ENCODE results near the gene IMMP1L.

IMMP1L gene

GRCh38 chr11:31477528-31478222 lies 31.7 kb downstream of the IMMP1L start:
- DNase-seq (ENCODE audit: low read depth in 2 of 2), result no peak

GRCh38 chr11:31474083-31474482 lies 35.3 kb downstream of the IMMP1L start:
- DNase-seq (ENCODE audit: low read depth in 2 of 2), result no peak

DNA sequence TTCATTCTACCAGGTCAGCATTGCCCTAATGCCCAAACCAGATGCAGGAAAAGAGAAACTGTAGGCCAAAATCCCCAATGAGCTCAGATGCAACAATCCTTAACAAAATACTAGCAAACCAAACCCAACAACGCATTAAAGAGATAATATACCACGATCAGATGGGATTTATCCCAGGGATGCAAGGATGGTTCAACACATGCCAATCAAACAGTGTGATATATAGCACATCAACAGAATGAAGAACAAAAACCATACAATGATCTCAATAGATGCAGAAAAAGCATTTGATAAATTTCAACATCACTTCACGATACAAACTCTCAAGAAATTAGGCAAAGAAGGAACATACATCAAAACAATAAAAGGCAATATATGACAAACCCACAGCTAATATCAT lies 45.0 kb downstream of the IMMP1L start:
- DNase-seq (ENCODE audit: low read depth in 2 of 2), result no peak

GRCh38 chr11:31455177-31455576 lies 54.2 kb downstream of the IMMP1L start:
- DNase-seq (ENCODE audit: low read depth in 2 of 2), result no peak

GRCh38 chr11:31450841-31451240 lies 58.6 kb downstream of the IMMP1L start:
- DNase-seq (ENCODE audit: low read depth in 2 of 2), result no peak

GRCh38 chr11:31449040-31449439 lies 60.4 kb downstream of the IMMP1L start:
- DNase-seq (ENCODE audit: low read depth in 2 of 2), result no peak

DNA sequence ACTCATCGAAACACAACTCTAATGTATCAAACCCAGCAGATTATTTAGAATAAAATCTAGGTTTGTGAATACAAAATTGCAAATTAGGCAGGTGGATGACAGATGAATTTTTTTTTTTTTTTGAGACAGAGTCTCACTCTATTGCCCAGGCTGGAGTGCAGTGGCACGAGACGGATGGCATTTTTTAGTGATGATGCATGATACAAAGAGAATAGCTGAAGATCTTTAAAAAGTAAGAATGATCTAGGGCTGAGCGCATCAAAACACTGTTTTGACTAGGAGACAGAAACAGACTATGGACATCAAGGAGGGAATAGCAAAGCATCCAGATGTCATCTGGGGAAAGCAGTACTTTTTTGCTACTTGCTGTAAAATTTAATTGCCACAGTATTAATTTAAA lies 63.8 kb downstream of the IMMP1L start:
- DNase-seq (ENCODE audit: low read depth in 2 of 2), result no peak

DNA sequence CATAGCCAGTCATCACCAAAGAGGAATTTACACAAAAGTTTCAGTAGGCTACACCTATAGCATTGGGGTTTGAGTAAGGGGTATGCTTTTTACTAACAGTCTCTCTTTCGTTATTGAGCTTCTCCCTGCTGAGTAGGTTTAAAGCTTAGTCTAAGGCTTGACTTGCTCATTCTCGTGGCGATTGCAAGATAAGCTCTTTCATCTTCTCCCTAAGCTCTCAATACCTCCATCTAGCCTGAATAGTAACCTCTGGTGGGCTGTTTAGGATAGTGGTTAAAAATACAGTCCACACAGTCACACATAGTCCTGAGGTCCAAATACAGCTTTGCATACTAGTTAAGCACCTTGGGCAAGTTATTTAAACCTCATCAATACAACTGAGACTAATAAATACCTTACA lies 65.6 kb downstream of the IMMP1L start:
- no peak for DNase-seq (ENCODE audit: low read depth in 2 of 2)

GRCh38 chr11:31442086-31442485 lies 67.3 kb downstream of the IMMP1L start:
- DNase-seq (ENCODE audit: low read depth in 2 of 2), result no peak

DNA sequence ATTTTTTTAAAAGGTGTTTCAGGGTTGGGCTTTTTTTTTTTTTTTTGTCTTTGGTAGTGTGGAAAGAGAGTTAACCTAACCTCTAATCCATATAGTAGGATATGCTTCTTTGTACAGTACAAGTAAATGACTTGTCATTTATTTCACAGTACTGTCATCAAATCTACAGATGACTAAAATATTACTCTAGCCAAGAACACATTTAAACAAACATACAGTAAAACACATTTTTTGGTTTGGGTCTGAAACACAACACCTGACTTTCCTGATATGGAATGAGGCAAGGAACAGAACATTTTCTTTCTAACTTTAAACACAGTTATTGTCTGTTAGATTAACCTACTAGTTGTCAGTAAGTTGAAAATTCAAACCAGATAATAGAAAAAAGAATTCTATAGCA lies 68.1 kb downstream of the IMMP1L start:
- DNase-seq (ENCODE audit: low read depth in 2 of 2), result no peak

DNA sequence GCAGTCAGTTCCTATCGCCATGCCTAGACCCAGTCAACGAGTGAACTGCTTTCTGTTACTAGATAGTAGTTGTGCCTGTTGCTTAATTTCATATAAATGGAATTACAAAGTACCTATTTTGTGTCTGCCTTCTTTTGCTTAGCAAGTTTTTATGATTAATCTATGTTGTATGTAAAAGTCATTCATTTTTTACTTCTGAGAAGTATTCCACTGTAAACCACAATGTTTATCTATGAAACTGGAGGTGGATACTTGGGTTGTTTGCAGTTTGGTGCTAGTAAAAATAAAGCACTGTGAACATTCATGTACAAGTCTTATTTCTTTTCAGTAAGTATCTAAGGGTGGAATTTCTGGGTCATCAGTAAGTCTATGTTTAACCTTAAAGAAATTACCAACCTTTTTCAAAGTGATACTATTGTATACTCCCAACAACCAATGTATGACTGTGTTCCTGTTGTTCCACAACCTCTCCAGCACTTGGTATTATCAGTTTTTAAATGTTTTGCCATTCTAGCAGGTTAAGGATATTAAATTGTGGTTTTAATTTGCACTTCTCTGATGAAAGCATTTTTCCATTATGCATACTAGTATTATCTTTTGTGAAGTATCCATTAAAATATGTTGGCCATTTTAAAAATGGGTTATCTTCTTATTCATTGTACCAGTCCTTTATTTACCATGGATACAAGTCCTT lies 71.5 kb downstream of the IMMP1L start:
- no peak for DNase-seq (ENCODE audit: low read depth in 2 of 2)

DNA sequence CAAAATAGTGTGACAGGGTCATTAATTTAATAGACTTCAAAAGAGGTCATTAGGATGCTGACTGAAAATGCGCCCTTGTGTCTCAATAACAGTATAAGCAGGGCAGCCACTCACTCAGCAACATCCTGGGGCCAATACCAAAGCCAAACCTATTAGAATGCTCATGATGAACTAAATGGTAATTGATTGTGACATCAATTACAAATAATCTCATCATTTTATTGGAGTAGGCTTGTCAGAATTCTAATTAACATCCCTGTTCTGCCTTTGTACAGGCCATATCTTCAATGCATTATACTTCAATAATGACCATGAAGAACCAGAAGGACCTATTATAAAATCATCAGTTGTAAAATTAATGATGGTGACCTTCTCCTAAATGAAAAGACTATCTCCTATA lies 75.6 kb downstream of the IMMP1L start:
- DNase-seq (ENCODE audit: low read depth in 2 of 2), result no peak

DNA sequence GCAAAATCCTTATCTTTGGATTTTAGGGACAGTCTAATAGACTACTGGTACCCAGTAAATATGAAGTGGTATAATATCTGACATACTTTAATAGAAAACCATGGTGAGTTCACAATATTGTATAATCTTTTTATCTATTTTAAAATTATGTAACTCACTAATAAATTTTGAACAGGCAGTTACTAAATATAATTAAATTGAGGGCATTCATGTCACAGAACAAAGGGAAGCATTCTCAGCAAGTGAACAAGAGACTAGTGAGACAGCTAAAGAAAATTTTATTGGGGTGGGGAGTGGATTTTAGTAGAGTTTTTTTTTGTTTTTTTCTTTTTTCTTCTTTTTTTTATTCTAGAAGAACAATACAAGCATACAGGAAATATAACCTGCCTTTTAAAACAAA lies 84.8 kb downstream of the IMMP1L start:
- no peak for DNase-seq (ENCODE audit: low read depth in 2 of 2)

DNA sequence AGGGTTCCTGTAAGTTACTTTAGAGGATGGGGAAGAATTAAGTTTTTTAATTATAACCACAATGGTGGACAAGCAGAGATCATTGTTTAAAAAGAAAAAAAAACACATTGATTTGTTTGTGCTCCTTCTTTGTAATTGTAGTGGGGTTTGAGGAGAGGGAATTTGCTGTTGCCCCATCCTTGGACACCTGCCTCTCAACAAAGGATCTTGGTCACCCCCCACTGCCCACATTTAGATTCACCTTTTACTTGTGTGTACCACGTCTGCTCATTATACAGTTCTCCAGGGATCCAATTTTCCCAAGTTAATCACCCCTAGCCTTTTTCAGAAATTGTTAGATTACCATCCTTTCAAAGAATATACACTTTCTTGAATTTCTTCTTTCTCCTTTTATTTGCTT lies 86.7 kb downstream of the IMMP1L start:
- no peak for DNase-seq (ENCODE audit: low read depth in 2 of 2)

- no peak for DNase-seq (ENCODE audit: low read depth in 2 of 2)
These were observed 87.6 kb downstream of the IMMP1L start for GRCh38 chr11:31421820-31422219.

DNA sequence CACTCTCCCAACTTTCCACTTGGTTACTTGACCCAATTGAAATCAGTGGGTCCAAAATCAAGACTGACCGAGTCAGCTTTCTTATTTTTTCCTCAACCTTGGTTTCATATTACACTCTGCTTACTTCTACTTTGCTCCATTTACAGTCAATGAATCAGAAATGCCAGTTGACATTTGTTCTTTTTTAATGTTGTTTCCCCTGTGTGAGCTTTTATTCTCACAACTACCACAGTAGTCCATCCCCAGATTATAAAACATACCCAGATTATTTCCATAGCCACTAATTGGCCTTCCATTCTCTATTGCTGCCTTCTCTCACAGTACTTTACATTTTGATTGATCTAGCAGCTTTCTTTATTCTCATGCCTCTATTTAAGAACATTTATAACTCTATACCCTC lies 89.8 kb downstream of the IMMP1L start:
- DNase-seq (ENCODE audit: low read depth in 2 of 2), result no peak

GRCh38 chr11:31419138-31419537 lies 90.3 kb downstream of the IMMP1L start:
- no peak for DNase-seq (ENCODE audit: low read depth in 2 of 2)

DNA sequence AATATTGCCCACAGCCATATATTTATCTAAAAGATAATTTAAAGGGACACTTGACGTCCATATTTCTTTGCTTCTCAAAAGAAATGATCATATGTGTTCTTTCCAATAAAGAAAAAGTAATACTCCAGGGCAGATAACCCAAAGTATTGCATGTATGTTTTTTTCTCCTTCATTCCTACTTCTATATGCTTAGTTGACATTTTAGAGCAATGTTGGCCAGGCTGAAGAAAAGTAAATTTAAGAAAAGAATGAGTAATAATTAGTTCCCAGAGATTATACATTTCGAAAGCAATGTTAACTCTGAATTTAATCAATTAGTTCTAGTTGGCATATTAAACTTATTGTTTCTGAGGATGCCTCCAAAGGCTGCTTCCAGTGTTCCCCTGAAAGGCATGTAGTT lies 91.6 kb downstream of the IMMP1L start:
- no peak for DNase-seq (ENCODE audit: low read depth in 2 of 2)

- no peak for DNase-seq (ENCODE audit: low read depth in 2 of 2)
These were observed 92.1 kb downstream of the IMMP1L start for GRCh38 chr11:31417357-31417756.

DNA sequence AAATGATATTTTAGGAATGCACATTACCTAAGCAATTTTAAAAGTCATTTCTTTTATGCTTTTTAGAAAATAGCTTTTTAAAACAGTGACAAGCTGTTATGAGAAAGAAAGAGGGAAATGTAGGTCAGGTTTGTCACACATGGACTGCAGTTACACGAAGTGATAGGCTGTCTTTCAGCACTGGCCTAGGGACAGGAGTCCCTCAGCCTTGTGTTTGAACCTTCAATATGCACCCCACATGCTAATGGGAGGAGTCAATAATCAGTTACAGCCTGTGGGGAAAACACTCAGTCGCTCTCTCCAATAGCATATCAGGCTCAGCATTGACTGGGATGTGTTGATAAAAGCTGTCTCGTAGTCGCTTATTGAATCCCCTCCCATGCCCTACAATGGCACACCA lies 94.0 kb downstream of the IMMP1L start:
- no peak for DNase-seq (ENCODE audit: low read depth in 2 of 2)

DNA sequence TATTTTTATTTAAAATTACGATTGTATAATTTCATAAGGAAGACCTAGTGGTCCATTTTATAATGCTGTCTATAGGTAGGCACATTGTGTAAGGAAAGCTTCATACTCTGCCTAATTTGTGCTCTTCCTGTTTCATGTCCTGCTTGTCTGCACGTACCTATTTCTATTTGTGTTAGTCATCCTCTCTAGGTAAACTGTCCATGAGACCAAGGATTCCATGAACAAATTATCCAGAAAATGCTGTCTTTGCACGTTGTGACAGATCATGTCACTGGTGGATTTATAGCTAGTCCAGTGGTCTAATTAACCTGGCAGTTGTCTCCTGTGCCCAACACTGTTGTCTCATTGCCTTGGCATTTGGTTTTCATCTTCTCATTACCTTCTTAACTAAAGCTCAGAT lies 95.1 kb downstream of the IMMP1L start:
- DNase-seq (ENCODE audit: low read depth in 2 of 2), result no peak

DNA sequence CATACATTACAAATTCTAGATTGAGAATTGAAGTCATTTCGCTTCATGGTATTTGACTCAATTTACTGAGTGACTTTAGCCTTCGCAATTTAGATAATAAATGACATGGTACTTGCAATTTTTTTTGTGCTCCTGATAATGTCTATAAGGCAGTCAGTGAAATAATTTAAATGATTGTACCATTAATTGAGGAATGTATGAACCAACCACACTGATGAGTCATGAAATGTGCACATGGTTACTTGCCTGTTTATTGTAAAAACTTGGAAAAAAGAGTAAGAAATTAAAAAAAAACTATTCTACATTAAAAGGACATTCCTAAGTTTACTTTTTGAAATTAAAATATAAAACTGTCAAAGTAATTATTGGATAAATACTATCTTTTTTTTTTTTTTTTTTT lies 96.5 kb downstream of the IMMP1L start:
- no peak for DNase-seq (ENCODE audit: low read depth in 2 of 2)

DNA sequence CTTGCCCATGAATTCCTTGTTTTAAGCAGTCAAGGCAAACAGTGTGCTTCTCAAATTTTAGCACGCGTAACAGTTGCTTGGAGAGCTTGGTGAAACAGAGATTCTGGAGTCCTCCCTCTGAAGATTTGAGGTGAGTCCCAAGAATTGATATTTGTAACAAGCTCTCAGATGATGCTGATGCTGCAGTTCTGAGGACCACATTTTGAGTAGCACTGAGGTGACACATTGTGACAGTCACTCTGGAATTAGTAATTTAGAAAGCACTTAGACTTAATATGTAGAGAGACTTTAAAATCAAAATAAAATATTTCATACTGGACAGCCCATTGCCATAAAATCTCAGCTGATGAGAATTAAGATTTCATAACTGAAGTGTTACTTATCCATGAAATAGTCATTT lies 101.2 kb downstream of the IMMP1L start:
- no peak for DNase-seq (ENCODE audit: low read depth in 2 of 2)

DNA sequence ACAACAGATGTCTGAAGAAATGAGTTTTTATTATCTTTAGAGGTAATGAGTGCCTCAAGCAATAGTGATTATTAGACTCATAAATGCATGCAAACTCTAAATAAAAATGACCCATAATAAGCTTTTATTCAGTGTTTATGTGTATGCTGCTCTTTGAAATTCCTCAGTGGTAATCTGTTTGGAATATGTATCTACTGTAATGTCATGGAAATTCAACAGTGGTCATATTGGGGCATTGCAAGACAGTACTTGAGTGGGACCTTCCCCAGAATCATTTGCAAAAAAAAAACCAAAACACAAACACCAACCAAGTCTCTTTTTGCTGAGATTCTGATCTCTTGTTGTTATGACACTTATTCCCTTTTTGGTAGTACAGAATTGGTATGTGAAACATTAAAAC lies 104.8 kb downstream of the IMMP1L start:
- DNase-seq (ENCODE audit: low read depth in 2 of 2), result no peak
